ENCODE data around the gene PTPRR. TPM values are rescaled to one million over a fixed set of nuclear protein-coding genes. Genes with fewer than 3 reads are reported as not detected.

PTPRR gene
- total and polyA plus RNA-seq, 10 of the 15 experiments (the other 5 are each of a cell fraction or from before 2014, with no cell fraction given): 0.14 to 3.1 (median 0.42) TPM

GRCh38 chr12:70950451-70950850 is 29.9 kb upstream of the PTPRR start:
- RAD21 ChIA-PET (ENCODE audit: unreplicated experiment): no interaction called here
- Histone ChIP-seq H3K4me3 (no peak overlapping the region), H3K36me3 (ENCODE audit: control insufficient read depth in 2 of 2, insufficient read depth in 2 of 2, low read length in 1 of 2) (no peaks in the 10 kb centered on the region), H4K20me1 (ENCODE audit: control insufficient read depth, insufficient read depth) (no peaks in the 10 kb centered on the region), H3K27me3 (replicated peaks in 1 of 2; ENCODE audit: control insufficient read depth in 2 of 2, insufficient read depth in 2 of 2, low read length in 1 of 2) (no peaks in the 10 kb centered on the region), H3K79me2 (ENCODE audit: control insufficient read depth, insufficient read depth, low read length) (no peaks in the 10 kb centered on the region), H3K9ac (ENCODE audit: control insufficient read depth, insufficient read depth, low read length) (no peak overlapping the region), H2AFZ (ENCODE audit: control insufficient read depth, low read depth, low read length) (no peak overlapping the region), H3K4me2 (ENCODE audit: control insufficient read depth, insufficient read depth) (no peak overlapping the region), H3K4me1 (ENCODE audit: control insufficient read depth, insufficient read depth, low read length) (no peaks in the 10 kb centered on the region), H3K9me3 (replicated peaks; ENCODE audit: control insufficient read depth, insufficient read depth, low read length) (no peaks in the 10 kb centered on the region), H3K27ac (ENCODE audit: control insufficient read depth, insufficient read depth) (no peak overlapping the region)
- intact Hi-C loops (cut with micrococcal nuclease; ENCODE audit: unreplicated experiment) (no loop called here), in situ Hi-C loops (cut with MboI) (no loop called here)
- no TSS peak for BruUV-seq (replicated peaks)
- no peak for DNase-seq (ENCODE audit: low read depth, low spot score)
- no peak for FAIRE-seq
- POLR2A ChIA-PET: no interaction called here
- SMC1A ChIA-PET (ENCODE audit: uncharacterized antibody, unreplicated experiment): no interaction called here
- WGBS (ENCODE audit: insufficient coverage, insufficient replicate concordance, low lambda C conversion rate, missing lambda C conversion rate): 0% methylated on average over 2 of the region's 2 CpGs
- ATAC-seq: no peak
- no peak for TF ChIP-seq TCF3 (IDR thresholded peaks at IDR 0.05; ENCODE audit: borderline replicate concordance, insufficient read depth, low read depth, low read length)
- no peak for TF ChIP-seq GABPA (IDR thresholded peaks at IDR 0.05; ENCODE audit: low read depth)
- CTCF ChIA-PET: interaction anchor here (0.9 kb wide), 1 partner anchor 9 kb away, joined by 3 read pairs; no protein-coding TSS in a partner anchor

- H3K36me3 ChIP-seq (ENCODE audit: control insufficient read depth in 2 of 2, insufficient read depth in 2 of 2, low read length in 1 of 2): no peaks in the 10 kb centered on the region
- intact Hi-C loops (cut with micrococcal nuclease; ENCODE audit: unreplicated experiment) (no loop called here), in situ Hi-C loops (cut with MboI) (no loop called here)
- ChIA-PET RAD21 (ENCODE audit: unreplicated experiment) (no interaction called here), POLR2A (no interaction called here), CTCF (no interaction called here), SMC1A (ENCODE audit: uncharacterized antibody, unreplicated experiment) (interaction anchor here (1.2 kb wide), 1 partner anchor 13 kb away, joined by 3 read pairs; no protein-coding TSS in a partner anchor)
- H3K27ac ChIP-seq (ENCODE audit: control insufficient read depth, insufficient read depth): no peak overlapping the region
- TF ChIP-seq TCF12 (IDR thresholded peaks at IDR 0.05; ENCODE audit: low read depth, low read length): no peak
- H3K27me3 ChIP-seq (replicated peaks in 1 of 2; ENCODE audit: control insufficient read depth in 2 of 2, insufficient read depth in 2 of 2, low read length in 1 of 2): no peaks in the 10 kb centered on the region
- BruUV-seq (replicated peaks): no TSS peak
- H3K9me3 ChIP-seq (replicated peaks; ENCODE audit: control insufficient read depth, insufficient read depth, low read length): no peaks in the 10 kb centered on the region
- H2AFZ ChIP-seq (ENCODE audit: control insufficient read depth, low read depth, low read length): no peak overlapping the region
- no peak overlapping the region for H3K4me3 ChIP-seq
- FAIRE-seq: no peak
- H3K79me2 ChIP-seq (ENCODE audit: control insufficient read depth, insufficient read depth, low read length): no peaks in the 10 kb centered on the region
- DNase-seq (ENCODE audit: low read depth, low spot score): no peak
- no peaks in the 10 kb centered on the region for H4K20me1 ChIP-seq (ENCODE audit: control insufficient read depth, insufficient read depth)
- no peaks in the 10 kb centered on the region for H3K4me1 ChIP-seq (ENCODE audit: control insufficient read depth, insufficient read depth, low read length)
- H3K4me2 ChIP-seq (ENCODE audit: control insufficient read depth, insufficient read depth): no peak overlapping the region
- no peak overlapping the region for H3K9ac ChIP-seq (ENCODE audit: control insufficient read depth, insufficient read depth, low read length)
- ATAC-seq: no peak
Observed at GRCh38 chr12:70948976-70949336, 28.4 kb upstream of the PTPRR start.
